GM18858 (cell line): ENCODE measurements around the gene ANTXR1.

Experiments used
- ATAC-seq: cut with Tn5 transposase; IDR thresholded peaks from one replicate; pipeline ENCODE4 v1.9.1; 2021; ENCODE audit not compliant: unreplicated experiment

The ANTXR1 gene

DNA sequence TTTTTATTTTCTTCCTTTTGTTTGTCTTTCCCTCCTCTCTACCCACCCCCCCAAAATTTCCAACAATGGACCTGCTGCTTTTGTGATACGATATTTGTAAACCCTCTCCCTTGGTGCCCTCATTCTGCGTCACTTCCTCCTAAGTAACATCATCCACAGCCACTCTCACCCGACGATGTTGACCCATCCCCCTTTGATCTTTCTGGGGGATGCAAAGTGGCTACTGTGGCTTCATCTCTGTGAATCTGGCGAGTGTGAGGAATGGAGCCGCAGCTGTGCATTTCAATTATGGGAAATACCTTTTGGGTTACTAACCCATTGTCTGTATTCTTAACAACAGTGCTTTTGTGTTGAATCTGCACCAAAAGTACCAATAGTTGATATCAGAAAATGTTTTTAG, 19.4 kb downstream of the ANTXR1 start:
- ATAC-seq, result no peak

DNA sequence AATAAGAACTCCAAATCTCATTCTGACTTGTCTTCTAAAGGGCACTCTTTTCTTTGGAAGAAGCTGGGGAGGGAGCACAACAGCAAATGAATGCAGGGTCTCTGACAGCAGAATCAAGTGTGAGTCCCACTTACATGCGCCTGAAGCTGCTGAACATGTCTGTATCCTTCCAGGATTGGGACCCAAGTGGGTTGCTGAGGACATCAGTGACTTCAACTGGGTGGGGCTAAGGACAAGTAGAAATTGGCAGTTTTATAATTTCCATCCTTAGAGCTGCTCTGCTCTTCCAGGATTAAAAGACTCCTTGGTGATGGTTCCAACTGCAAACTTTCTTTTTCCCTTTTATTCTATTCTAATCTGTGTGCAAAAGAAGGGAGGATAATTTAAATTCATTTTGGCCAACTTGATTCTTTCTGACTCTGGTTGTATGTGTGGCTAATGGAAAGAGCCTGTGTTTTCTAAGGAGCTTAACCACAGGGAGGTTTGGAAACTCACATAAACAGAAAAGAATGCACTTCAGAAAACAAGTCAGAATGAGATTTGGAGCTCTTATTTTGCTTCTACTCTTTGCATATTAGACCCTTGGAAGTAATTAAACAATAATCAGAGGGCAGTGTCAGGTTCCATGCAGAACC, 20.6 kb downstream of the ANTXR1 start:
- no peak for ATAC-seq

- no peak for ATAC-seq
Measured at GRCh38 chr2:69034122-69034521, 21.1 kb downstream of the ANTXR1 start.

GRCh38 chr2:69034845-69035244, 21.9 kb downstream of the ANTXR1 start:
- ATAC-seq, result no peak

GRCh38 chr2:69036926-69037325, 23.9 kb downstream of the ANTXR1 start:
- no peak for ATAC-seq

- ATAC-seq, result no peak
Measured at GRCh38 chr2:69041214-69041613, 28.2 kb downstream of the ANTXR1 start.

DNA sequence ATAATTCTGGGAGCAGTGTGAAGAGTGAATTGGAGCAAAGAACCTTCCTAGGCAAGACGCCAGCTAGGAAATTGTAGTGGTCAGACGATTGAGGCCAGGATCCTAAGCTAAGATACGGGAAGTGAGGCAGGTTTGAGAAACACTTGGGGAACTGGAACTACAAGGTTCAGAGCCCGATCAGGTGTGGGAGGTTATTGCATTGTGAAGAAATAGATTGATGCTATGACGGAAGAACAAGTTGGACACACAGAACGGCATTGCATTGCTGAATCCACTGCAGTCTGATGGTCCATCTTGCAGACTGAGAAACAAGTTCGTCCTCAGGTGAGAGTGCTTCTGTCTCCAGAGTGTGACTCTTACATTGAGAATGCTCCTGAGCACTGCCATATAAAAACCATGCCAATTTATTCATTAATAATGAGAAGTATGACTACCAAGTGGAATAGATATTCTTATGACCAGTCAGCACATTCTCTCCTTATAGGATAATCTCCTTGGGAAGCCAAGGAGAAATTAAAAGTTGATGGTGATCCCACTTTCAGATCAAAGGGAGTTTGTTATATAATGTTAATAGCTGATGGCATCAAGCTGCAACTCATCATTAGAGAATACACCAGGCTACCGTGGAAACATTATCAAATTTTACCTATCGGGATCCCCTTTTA, 30.9 kb downstream of the ANTXR1 start:
- no peak for ATAC-seq

DNA sequence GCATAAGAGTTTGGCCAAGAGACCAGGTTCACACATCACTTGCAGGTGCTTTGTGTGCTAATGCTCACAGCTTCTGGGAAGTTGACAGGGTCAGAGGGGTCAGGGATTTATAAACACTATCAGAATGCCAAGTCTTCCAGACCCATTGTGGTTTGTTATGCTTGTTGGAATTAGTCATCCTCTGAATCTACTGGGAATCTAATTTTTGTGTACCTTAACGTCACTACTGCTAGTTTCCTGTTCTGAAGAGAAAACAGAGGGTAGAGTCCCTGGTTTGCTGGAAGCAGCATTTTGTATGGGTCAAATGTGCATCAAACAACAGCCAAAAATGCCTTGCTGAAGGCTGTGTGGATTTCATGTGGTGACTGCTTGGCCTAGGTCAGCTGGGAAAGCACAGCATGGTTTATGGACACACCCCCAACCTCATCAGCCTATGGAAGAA, 33.3 kb downstream of the ANTXR1 start:
- ATAC-seq, result no peak

- no peak for ATAC-seq
Measured at GRCh38 chr2:69047625-69048145, 34.7 kb downstream of the ANTXR1 start.

- no peak for ATAC-seq
Measured at GRCh38 chr2:69050802-69051201, 37.8 kb downstream of the ANTXR1 start.

- no peak for ATAC-seq
Measured at GRCh38 chr2:69053416-69053965, 40.5 kb downstream of the ANTXR1 start.

GRCh38 chr2:69054431-69054830, 41.5 kb downstream of the ANTXR1 start:
- ATAC-seq, result peak; percentile 92

DNA sequence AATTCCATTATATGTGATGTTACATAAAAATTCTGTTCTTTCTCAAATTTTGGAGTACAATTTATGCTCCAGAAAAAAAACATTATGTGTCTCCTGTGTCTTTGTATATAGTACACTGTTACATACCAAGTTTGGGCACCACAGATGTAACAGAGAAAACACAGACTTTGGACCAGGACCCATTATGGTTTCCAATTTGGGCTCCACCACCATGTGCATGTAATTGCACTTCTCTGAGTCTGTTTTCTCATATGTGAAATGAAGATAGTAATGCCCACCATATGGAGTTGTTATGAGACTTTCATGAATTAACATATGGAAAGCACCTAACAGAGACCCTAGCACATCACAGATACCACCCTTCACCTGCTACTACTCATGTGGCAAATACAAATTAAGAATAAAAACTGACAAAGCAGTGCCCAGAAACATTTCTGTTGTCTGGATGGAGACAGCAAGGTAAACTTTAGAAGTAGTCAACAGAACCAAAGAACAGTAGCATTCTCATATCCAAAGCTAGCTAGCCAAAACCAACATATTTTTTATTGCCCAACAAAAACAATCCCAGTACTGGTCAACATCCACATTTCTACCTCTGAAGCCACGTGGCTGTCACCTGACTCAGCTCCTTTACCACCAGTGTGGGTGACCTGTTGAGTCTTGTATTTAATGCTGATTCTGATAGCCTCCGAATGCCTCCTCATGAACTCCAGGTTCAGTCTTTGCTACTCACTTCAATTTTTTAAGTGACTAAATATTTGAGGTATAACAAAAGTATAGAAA, 42.9 kb downstream of the ANTXR1 start:
- ATAC-seq, result no peak

GRCh38 chr2:69057660-69058059, 44.7 kb downstream of the ANTXR1 start:
- ATAC-seq, result no peak

GRCh38 chr2:69059731-69060290, 46.8 kb downstream of the ANTXR1 start:
- no peak for ATAC-seq

DNA sequence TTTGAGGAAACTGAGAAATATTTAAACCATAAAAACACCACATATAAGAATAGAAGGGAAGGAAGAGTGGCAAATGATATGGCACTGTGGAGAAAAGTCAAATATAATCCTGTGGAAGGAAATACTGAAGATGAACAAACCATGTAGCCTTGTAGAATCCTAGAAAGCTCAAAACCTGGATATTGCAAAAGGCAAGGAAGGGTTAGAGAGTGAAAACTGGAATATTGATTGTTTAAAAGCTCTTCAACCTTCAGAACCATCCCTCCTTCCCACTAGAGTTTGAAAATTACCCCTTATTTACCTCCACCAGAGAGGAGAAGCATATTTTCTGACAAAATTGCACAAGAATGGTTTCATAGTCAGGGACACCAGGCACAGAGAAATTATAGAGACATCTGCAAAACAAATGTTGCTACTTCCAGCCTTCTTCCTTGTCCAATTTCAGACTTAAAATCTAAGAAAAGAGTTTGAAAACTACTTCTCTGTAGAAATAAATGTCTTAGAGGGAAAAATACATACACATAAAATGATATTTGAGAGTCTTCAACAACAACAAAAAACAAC, 48.0 kb downstream of the ANTXR1 start:
- no peak for ATAC-seq

DNA sequence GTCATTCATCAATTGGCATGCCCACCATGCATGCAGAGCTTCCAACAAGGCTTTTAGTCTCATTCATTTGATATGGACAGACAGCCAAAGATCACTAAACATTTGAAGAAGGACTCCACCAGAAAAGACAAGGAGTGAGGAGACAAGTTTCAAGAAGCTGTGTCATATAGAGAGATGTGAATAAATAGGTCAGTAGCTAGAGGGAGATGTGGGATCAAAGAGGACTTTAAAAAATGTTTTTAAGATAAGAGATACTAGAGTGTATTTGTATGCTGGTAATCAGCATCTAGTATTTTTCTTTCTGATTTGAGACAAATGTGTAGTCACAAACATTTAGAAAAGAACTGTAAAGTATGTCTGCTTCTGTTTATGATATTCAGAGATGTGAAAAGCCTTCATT, 48.5 kb downstream of the ANTXR1 start:
- no peak for ATAC-seq

DNA sequence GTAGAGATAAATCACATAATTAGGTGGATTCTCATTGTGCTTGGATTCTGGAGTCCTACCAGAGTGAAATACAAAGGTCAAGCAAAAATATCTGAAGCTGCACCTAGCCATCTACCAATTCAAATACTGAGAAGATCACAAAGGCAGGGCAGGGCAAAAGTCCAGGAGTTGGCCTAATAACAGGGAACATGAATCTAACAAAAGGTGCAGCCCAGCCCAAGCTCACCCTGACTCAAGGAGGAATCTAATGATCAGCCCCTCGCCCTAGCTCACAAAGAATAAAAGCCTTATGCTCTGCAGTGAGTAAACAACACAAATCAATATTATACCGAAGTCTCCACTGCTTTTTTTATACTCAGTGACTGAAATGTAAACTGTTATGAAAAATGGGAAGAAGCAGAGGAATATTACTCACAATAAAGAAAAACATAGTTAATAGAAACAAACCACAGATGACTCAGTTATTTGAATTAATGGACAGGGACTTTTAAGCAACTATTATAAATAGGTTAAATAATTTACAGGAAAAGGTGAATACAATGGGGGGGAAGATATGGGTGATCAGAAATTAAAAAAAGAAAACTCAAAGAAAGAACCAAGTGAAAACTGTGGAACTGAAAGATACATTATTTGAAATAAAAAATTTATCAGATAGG, 49.5 kb downstream of the ANTXR1 start:
- ATAC-seq, result no peak

- no peak for ATAC-seq
Measured at GRCh38 chr2:69065735-69066336, 52.9 kb downstream of the ANTXR1 start.

DNA sequence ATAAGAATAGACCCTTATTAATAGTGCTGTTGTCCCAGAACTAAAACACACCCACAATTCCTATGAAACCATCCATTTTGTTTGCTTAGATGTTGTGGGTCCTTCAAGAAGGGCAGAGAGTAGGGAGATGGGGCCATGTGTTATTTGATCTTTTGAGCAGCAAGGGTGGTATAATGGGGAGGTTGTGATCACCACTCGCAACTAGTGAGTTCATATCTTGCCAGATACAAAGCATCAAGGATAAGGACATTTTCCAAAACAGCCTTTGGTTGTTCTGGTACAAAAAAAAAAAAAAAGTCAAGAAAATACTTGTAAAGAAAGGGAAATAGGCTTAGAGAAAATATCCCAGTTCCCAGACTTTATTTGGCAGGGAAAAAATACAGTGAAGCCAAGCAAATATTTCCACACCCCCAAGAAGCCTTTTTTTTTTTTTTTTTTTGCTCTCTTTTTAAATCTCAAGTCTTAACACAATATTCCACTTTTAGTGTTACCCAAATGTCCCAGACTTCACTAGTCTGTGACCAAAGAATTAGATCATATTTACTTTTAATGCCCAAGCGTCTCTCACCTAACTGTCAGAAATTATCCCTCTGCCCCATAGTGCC, 54.1 kb downstream of the ANTXR1 start:
- ATAC-seq, result no peak
